ENCODE results near the gene KLHL12.

KLHL12 gene

GRCh38 chr1:202858789-202859414 is 68.1 kb downstream of the KLHL12 start:
- H2AFZ ChIP-seq (ENCODE audit: low read depth, low read length), result no peak overlapping the region
- no peak overlapping the region for H3K4me3 ChIP-seq (ENCODE audit: low read length)
- H3K4me1 ChIP-seq (ENCODE audit: insufficient read depth, low read length), result peaks cover 8% of the 10 kb centered on the region
- H3K27me3 ChIP-seq (ENCODE audit: insufficient read depth, low read length), result no peaks in the 10 kb centered on the region
- H3K9me3 ChIP-seq (ENCODE audit: low read length), result no peaks in the 10 kb centered on the region
- H3K36me3 ChIP-seq (ENCODE audit: insufficient read depth, low read length), result peaks cover 24% of the 10 kb centered on the region

DNA sequence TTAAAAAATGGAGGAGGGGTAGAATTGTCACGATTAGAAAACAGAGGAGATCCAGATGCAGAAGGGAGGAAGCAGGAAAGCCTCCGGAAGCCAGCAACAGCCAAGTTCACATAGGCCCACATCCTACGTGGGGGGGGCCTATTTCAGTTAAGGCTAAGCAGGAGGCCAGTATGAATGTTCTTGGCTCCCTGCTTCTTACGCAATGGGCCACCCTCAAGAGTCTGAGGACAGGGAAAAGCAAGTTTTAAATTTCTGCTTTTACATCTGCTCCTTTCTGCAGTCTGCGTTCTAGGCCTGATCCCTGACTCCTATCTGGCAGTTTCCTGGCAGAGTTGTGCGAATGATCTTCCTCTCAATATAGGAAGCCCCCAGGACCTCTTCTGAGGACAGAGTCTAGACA is 68.7 kb downstream of the KLHL12 start:
- Histone ChIP-seq H3K4me1 (ENCODE audit: insufficient read depth, low read length) (peaks cover 8% of the 10 kb centered on the region), H2AFZ (ENCODE audit: low read depth, low read length) (no peak overlapping the region), H3K27me3 (ENCODE audit: insufficient read depth, low read length) (no peaks in the 10 kb centered on the region), H3K4me3 (ENCODE audit: low read length) (no peak overlapping the region), H3K9me3 (ENCODE audit: low read length) (no peaks in the 10 kb centered on the region), H3K36me3 (ENCODE audit: insufficient read depth, low read length) (peaks cover 24% of the 10 kb centered on the region)

GRCh38 chr1:202857136-202857610 is 69.9 kb downstream of the KLHL12 start:
- H3K9me3 ChIP-seq (ENCODE audit: low read length), result no peaks in the 10 kb centered on the region
- no peak overlapping the region for H3K4me3 ChIP-seq (ENCODE audit: low read length)
- H3K4me1 ChIP-seq (ENCODE audit: insufficient read depth, low read length), result peaks cover 2% of the 10 kb centered on the region
- no peak overlapping the region for H2AFZ ChIP-seq (ENCODE audit: low read depth, low read length)
- H3K36me3 ChIP-seq (ENCODE audit: insufficient read depth, low read length), result peaks cover 28% of the 10 kb centered on the region
- H3K27me3 ChIP-seq (ENCODE audit: insufficient read depth, low read length), result no peaks in the 10 kb centered on the region

- no peak overlapping the region for H3K4me3 ChIP-seq (ENCODE audit: low read length)
- no peaks in the 10 kb centered on the region for H3K9me3 ChIP-seq (ENCODE audit: low read length)
- H3K36me3 ChIP-seq (ENCODE audit: insufficient read depth, low read length), result peaks cover 32% of the 10 kb centered on the region
- no peak overlapping the region for H2AFZ ChIP-seq (ENCODE audit: low read depth, low read length)
- no peaks in the 10 kb centered on the region for H3K27me3 ChIP-seq (ENCODE audit: insufficient read depth, low read length)
- H3K4me1 ChIP-seq (ENCODE audit: insufficient read depth, low read length), result no peaks in the 10 kb centered on the region
Observed at GRCh38 chr1:202856014-202856413, 71.0 kb downstream of the KLHL12 start.

GRCh38 chr1:202854787-202855186 is 72.2 kb downstream of the KLHL12 start:
- H3K4me1 ChIP-seq (ENCODE audit: insufficient read depth, low read length), result no peaks in the 10 kb centered on the region
- H3K27me3 ChIP-seq (ENCODE audit: insufficient read depth, low read length), result no peaks in the 10 kb centered on the region
- H3K9me3 ChIP-seq (ENCODE audit: low read length), result no peaks in the 10 kb centered on the region
- no peak overlapping the region for H2AFZ ChIP-seq (ENCODE audit: low read depth, low read length)
- H3K4me3 ChIP-seq (ENCODE audit: low read length), result no peak overlapping the region
- peaks cover 32% of the 10 kb centered on the region for H3K36me3 ChIP-seq (ENCODE audit: insufficient read depth, low read length)

DNA sequence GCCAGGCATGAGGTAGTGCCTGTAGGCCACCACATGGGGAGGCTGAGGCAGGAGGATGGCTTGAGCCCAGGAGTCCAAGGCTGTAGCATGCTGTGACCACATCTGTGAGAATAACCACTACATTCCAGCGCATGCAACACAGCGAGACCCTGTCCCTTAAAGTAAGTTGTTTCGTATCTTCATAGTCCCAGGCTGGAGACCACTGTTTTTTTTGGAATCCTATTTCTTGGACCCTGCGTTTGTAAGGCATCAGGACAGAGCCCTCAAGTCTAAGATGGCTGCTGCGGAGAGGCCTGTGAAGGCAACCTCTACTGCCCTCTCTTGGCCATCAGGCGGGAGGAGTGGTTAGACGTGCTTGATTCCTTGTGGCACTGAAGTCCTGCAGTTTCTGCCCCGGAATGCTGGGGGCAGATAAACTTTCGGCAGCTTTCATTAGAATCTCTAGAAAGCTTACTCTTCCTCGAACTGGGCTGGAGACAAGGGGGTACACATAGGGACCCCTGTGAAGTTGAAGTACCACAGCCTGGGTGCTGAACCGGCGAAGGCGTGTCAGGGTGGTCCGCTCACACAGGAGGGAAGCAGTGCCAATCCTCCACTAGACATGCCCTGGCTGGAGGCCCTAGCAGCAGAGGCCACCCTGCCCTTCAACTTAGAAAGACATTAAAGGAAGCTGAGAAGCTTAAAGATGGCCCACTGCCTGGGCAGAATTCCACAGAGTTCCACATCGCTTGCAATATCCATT is 74.7 kb downstream of the KLHL12 start:
- Histone ChIP-seq H3K27me3 (ENCODE audit: insufficient read depth, low read length) (no peaks in the 10 kb centered on the region), H3K4me1 (ENCODE audit: insufficient read depth, low read length) (no peaks in the 10 kb centered on the region), H3K4me3 (ENCODE audit: low read length) (no peak overlapping the region), H3K36me3 (ENCODE audit: insufficient read depth, low read length) (peaks cover 26% of the 10 kb centered on the region), H2AFZ (ENCODE audit: low read depth, low read length) (no peak overlapping the region), H3K9me3 (ENCODE audit: low read length) (no peaks in the 10 kb centered on the region)

DNA sequence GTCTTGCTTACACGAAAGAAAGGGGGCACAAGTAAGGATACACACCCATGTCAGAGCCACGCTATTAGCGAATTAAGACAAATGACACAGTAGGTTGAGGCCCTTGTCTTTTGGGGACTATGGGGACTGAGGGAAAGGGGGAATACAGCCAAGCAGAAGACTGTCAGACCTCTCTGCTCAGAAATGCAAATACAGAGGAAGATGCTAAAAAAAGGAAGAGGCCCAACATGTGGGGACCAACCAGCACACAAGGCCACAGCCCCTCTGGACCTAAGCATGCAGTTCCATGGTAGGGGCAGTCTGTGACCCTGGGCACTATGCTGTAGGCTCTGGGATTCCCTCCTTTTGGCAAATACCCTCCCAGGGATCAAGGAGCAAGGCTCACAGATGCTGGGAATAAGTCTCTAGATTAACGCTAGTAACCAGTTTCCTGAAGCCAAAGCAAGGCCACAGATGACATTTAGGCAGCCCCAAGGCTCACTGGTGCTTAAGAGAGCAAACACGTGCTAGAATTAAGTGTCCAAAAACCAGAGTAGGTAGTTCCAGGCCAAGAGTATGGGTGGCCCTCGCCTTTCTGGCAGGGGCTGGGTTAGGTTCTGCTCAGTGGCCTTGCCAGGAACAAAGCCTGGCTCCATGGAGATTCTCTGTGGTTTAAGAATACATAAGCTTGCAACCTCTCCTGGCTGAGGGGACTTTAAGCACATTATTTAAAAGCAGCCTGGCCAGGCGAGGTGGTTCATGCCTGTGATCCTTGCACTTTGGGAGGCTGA is 76.3 kb downstream of the KLHL12 start:
- H3K9me3 ChIP-seq (ENCODE audit: low read length), result no peaks in the 10 kb centered on the region
- H3K4me3 ChIP-seq (ENCODE audit: low read length), result no peak overlapping the region
- H3K4me1 ChIP-seq (ENCODE audit: insufficient read depth, low read length), result no peaks in the 10 kb centered on the region
- H3K36me3 ChIP-seq (ENCODE audit: insufficient read depth, low read length), result peaks cover 11% of the 10 kb centered on the region
- H2AFZ ChIP-seq (ENCODE audit: low read depth, low read length), result no peak overlapping the region
- no peaks in the 10 kb centered on the region for H3K27me3 ChIP-seq (ENCODE audit: insufficient read depth, low read length)

DNA sequence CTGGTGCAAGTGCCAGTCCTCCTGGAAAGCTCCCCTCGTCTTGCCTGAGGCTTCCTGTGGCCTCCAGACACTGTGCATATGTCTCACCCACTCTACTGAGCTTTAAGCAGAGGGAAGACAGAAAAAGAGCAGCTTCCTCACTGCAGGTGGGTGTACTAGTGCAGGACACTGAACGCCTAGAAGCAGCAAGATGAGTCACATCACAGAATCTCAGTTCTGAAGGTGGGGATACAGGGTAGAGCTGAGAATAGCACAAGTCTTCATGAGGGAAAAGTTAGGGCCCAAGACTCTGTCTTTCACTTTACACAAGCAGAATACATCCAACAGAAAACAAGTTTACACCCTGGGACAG is 78.9 kb downstream of the KLHL12 start:
- Histone ChIP-seq H3K4me3 (ENCODE audit: low read length) (no peak overlapping the region), H3K27me3 (ENCODE audit: insufficient read depth, low read length) (no peaks in the 10 kb centered on the region), H3K4me1 (ENCODE audit: insufficient read depth, low read length) (no peaks in the 10 kb centered on the region), H3K9me3 (ENCODE audit: low read length) (no peaks in the 10 kb centered on the region), H2AFZ (ENCODE audit: low read depth, low read length) (no peak overlapping the region), H3K36me3 (ENCODE audit: insufficient read depth, low read length) (peaks cover 7% of the 10 kb centered on the region)

DNA sequence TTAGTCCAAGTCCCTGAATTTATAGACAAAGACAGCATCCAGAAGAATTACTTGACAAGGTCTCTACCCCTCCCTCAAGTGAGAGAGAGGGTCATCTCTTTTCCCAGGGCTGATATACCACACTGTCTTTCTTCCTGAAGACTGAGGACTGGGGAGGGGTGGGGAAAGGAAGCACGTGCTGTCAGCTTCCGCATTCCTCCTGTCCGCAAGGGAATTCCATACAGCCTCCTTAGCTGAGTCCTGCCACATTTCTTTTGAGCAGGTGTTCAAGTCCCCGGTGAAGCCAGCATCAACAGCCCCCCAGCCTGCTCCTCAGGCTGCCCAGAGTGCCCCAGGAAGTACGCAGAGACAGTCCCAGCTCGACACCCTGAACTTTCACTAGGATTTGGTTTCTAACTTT is 82.1 kb downstream of the KLHL12 start:
- Histone ChIP-seq H3K36me3 (ENCODE audit: insufficient read depth, low read length) (no peaks in the 10 kb centered on the region), H3K9me3 (ENCODE audit: low read length) (no peaks in the 10 kb centered on the region), H2AFZ (ENCODE audit: low read depth, low read length) (no peak overlapping the region), H3K4me3 (ENCODE audit: low read length) (no peak overlapping the region), H3K4me1 (ENCODE audit: insufficient read depth, low read length) (peaks cover 2% of the 10 kb centered on the region), H3K27me3 (ENCODE audit: insufficient read depth, low read length) (no peaks in the 10 kb centered on the region)

GRCh38 chr1:202844259-202844658 is 82.8 kb downstream of the KLHL12 start:
- H3K9me3 ChIP-seq (ENCODE audit: low read length), result no peaks in the 10 kb centered on the region
- H3K36me3 ChIP-seq (ENCODE audit: insufficient read depth, low read length), result no peaks in the 10 kb centered on the region
- H3K4me1 ChIP-seq (ENCODE audit: insufficient read depth, low read length), result peaks cover 2% of the 10 kb centered on the region
- no peak overlapping the region for H2AFZ ChIP-seq (ENCODE audit: low read depth, low read length)
- H3K4me3 ChIP-seq (ENCODE audit: low read length), result no peak overlapping the region
- H3K27me3 ChIP-seq (ENCODE audit: insufficient read depth, low read length), result no peaks in the 10 kb centered on the region

GRCh38 chr1:202843081-202843480 is 84.0 kb downstream of the KLHL12 start:
- no peak overlapping the region for H3K4me3 ChIP-seq (ENCODE audit: low read length)
- peaks cover 2% of the 10 kb centered on the region for H3K4me1 ChIP-seq (ENCODE audit: insufficient read depth, low read length)
- no peak overlapping the region for H2AFZ ChIP-seq (ENCODE audit: low read depth, low read length)
- no peaks in the 10 kb centered on the region for H3K9me3 ChIP-seq (ENCODE audit: low read length)
- no peaks in the 10 kb centered on the region for H3K36me3 ChIP-seq (ENCODE audit: insufficient read depth, low read length)
- H3K27me3 ChIP-seq (ENCODE audit: insufficient read depth, low read length), result no peaks in the 10 kb centered on the region

Measured in neuron (in vitro differentiated cells).